AG10803 (cell line): ENCODE measurements around the gene MAFG.

ENCODE experiments used
- DNase-seq: peaks from one replicate; pipeline ENCODE4 v3.0.0; 2010; ENCODE audit warnings: low read depth
- H3K4me3 ChIP-seq: 2 replicates; pipeline ENCODE4 v1.5.1; 2011; ENCODE audit warnings: mild to moderate bottlenecking, low read length, control low read depth
- CTCF ChIP-seq: conservative IDR thresholded peaks from 2 replicates; pipeline ENCODE4 v1.5.1; 2011; ENCODE audit warnings: mild to moderate bottlenecking, low read length, control low read depth, inconsistent platforms

Gene MAFG

GRCh38 chr17:81928544-81929252 is 1.2 kb upstream of the MAFG start:
- TF ChIP-seq CTCF = no peak

GRCh38 chr17:81927152-81927652 is 333 bp downstream of the MAFG start:
- DNase-seq = no peak
- H3K4me3 ChIP-seq = peak overlapping the region; percentile 78
- no peak for TF ChIP-seq CTCF

More at GRCh38 chr17:81928544-81929252, 1.2 kb upstream of the MAFG start:
- DNase-seq = no peak
- H3K4me3 ChIP-seq = peak overlapping the region; percentile 58

GRCh38 chr17:81926451-81927151 is 934 bp downstream of the MAFG start:
- no peak for TF ChIP-seq CTCF
- peak overlapping the region; percentile 78 for H3K4me3 ChIP-seq
- peak; percentile 82 for DNase-seq

- H3K4me3 ChIP-seq = peak overlapping the region; percentile 78
- no peak for TF ChIP-seq CTCF
- no peak for DNase-seq
Observed at GRCh38 chr17:81925860-81926450, 1.6 kb downstream of the MAFG start.

GRCh38 chr17:81924557-81925532 is 2.7 kb downstream of the MAFG start:
- no peak overlapping the region; the same call in 1 of the 2 replicates for H3K4me3 ChIP-seq
- DNase-seq = no peak
- no peak for TF ChIP-seq CTCF
